Measurements from ENCODE around the gene APBA1.

The APBA1 gene

DNA sequence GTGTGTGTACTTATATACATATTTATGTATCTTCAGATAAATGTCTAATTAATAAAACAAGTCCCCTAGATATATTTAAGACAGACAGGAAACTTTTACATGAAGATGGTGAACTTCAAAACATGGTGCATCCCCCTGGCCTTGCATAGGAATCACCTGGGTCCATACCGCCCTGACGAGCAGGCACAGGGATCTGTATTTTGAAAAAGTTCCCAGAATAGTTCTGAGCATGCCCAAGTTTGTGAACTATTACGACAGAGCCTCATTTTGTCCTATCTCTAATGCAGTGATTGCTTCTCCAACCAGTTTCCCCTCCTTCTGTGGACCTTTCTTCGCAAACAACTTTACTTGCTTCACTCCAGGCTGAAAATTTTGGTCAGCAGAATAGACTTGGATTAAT, 98.1 kb downstream of the APBA1 start:
- no peak for DNase-seq

DNA sequence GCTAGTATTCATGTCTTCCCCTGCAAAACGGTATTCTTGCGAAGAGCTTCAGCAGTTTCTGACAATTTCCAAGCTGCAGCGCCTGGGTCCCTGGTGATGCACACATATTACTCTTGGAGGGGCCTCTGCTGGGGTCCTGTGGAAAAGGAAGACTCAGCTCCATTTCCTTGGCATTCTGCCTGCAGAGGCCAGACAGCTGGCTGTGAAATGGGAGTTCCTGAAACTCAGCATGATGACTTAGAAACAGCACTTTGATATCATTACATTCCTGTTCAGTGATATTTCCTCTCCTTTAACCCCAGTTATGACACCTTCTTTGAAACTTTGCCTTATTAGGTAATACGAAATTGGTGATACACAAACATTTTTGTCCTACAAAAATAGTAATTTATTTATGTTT, 98.5 kb downstream of the APBA1 start:
- DNase-seq = peak; percentile 92

DNA sequence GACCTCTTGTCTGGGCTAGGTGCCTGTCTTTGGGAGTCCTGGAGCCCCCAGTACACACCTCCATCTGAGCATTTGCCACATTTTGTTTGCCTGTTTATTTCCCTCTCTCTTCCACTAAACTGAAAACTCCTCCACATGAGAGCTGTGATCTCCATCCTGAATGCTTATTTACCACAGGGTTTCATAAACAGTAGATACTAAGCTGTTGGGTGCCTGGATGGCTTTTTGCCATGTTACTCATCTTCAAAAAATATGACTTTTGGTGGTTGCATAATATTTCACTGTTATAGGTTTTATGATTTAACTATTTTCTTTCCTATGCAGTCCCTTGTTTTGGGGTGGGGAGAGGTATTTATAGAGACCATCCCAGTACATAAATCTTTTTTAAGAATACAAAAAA, 99.6 kb downstream of the APBA1 start:
- peak; percentile 42 for DNase-seq

DNA sequence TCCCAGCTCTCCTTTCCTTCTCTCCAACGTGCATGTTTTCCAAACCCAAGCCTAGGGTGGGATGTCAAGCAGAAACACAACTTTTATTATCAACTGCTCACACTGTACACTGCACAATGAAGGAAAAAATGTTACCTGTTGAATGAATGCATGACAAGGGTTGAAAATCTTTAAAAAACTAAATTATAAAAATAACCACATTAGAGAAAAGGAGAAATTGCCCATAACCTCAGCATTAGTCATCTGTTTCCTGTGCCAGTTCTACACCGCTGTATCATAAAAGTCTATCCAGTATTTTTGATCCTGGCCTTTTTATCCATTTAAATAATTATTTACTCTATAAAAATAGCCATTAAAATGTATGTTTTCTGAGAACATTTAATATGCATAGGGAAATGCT, 101.1 kb downstream of the APBA1 start:
- DNase-seq = peak; percentile 26

DNA sequence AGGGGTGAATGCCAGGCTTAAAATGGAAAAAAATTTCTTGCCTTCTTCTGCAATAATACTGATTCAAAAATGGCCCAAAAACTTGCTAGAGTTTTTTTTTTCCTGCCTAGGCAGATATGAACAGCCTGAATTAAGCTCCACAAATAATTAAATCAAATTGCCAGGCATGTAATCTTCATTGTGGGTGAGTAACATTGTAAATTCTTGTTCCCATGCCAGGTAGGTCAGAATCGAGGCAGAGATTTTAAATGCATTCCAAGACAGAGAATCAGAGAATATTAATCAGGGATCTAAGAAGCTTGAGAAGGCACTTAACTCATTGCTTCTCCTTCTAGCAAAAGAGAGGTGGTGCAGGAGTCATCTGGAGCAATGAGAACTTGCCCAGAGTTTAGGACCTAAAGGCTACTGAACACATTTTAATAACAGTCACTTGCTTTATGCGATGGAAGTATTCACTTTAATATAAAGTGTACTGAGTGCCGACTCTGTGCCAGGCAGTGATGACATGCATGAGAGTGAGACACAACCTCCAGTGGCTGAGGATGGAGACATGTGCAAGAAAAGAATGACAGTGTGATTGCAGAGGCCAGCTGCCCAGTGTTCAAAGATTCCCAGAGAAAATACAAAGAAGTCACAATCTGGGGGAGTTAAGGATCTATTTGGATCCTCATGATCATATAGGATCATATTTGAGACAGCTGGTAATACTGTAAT, 102.3 kb downstream of the APBA1 start:
- peak; percentile 92 for DNase-seq

DNA sequence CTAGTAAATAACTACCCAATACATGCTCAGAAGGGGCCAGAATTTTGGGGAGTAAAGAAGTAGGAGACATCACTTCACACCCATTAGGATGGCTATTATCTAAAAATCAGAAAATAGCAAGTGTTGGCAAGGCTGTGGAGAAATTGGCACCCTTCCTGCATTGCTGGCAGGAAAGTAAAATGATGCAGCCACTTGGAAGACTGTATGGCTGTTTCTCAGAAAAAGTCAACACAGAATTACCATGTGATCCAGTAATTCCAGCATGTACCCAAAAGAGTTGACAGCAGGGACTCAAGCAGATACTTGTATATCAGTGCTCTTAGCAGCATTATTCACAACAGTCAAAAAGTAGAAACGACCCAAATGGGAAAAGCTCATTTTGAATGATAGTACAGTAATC, 107.6 kb downstream of the APBA1 start:
- DNase-seq = no peak

DNA sequence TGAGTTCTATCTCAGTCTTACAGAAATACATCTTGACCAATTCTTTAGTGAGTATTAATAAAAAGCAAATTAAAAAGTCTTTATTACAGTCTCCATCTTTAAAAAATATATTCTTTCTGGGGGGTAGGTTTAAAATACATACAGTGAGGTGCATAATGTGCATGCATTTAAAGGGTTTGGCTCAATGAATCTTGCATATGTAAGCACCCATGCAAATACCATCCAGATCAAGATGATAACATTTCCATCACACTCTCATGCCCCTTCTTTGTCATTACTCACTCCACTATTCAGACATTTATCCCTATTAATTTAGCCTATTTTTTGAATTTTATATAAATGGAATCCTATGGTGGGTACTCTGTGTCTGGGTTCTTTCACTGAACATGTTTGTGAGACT, 113.0 kb downstream of the APBA1 start:
- no peak for DNase-seq

DNA sequence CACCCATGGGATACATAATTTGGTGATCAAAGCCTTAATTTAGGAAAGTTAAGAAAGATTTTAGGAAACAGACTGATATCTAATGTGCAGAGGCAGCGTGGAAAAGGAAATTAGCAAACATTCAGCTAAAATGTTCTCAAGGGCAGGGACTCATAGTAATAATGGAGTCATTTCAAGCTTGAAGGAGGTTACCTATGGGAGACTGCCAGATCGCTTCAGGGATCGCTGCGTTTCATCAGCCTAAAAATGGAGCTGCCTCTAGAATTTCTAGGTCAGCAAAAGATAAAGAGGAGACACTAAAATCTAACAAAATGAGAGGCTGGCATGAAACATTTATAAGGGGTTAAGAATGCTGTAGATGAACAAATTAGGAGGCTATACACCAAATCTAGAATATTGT, 115.5 kb downstream of the APBA1 start:
- DNase-seq = no peak

DNA sequence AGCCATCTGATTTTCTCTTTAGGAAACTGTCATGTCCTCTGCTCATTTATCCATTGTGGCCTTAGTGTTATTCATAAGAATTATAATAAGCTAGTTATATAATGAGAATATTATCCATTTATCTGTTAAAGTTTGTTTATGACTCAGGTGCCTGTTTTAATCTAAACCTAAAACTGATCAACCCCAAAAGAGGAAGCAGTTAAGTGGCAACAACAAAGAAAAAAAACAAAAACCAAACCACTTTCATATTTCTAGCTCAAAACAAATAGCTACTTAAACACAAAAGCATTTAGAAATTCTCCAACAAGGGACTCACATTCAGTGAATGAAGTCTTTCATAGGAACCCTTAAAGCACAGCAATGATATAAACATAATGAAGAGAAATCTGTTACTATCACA, 116.4 kb downstream of the APBA1 start:
- DNase-seq = no peak

DNA sequence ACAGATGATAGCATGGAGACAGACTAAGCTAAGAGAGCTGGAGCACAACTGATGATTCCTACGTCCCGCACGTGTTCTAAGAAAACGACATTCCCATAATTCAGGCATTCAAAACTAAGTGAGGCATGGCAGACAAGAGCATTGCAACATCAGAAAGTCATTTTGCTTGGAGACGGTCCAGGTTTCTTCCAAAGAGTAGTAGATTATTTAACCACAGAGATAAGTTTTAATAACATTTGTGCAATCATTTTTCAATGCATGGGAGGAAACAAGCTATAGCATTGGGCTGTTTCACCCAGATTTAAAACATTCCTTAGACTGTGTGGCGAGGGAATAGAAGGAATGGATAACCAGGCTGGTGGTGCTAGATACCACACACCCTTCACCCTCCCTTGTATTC, 117.2 kb downstream of the APBA1 start:
- DNase-seq = peak; percentile 93

DNA sequence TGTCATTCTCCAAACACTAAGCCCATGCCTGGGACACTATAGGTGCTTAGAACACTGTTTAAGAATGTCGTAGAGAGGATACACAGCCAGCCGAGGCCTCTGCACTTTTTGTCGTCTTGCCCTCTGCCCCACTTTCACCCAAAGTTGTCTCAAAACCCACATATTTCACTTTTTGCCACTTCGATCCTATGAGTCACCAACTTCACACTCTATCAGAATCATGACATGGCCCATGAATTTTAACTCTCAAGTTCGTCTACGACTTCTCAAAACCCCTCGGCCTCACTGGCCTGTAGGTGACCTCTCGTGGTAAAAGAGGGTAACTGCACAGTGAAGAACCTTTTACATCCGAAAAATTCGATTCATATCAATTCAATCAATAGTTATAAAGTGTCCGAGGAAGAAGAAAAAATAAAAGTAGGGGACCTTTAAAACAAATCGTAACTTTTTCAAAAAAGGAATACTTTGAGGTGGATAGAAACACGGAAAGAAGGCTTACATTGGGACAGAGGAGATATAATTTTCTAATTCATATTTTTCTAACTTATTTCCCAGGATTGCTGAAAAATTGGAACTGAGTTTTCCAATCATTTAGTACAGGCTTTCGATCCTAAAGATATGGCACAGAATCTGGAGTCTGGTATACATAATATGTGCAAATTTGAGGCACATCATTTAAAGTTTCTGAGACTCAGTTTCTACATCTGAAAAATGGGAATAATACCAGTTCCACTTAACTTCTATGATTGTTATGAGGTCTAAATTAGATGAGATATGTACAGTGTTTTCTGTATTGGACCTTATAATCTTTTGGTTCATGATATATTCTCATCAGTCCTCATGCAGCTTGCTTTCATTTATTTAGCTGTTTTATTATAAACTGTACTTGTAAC, 122.6 kb downstream of the APBA1 start:
- DNase-seq = peak; percentile 62

DNA sequence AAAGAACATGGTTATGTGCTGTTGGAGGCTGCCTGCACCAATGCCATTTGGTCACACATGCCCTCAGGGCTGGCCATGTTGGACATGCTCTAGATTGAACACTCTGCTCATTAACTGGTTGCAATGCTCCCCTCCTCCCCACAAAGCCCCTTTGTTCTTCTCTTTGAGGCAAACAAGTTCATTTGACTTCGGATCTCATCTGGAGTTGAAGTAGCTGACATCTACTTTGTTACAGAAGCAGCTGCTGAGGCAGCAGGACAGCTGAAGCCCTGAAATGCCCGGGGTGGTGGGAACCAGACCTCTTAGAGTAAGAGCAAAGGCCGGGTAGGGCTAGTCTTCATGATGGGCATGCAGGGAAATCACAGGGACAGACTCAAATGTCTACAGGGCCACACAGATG, 123.5 kb downstream of the APBA1 start:
- DNase-seq = no peak

DNA sequence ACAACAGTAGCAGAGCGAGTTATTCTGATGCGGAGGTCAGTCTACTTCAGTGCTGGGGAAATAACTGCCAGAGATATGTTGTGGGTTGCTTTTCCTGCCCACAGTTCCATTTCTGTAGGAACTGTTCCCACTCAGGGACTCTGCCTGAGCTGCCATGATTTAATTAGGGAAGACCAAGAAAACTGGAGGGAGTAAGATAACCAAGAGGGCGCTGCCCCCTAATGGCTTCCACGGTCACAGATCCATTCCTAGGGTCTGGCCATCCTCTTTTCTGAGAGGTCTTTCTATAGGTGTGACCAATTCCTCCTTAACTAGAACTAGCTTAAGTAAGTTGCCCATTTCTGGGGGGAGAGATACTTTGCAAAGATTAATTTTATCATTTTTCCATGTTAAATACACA, 125.9 kb downstream of the APBA1 start:
- peak; percentile 37 for DNase-seq

DNA sequence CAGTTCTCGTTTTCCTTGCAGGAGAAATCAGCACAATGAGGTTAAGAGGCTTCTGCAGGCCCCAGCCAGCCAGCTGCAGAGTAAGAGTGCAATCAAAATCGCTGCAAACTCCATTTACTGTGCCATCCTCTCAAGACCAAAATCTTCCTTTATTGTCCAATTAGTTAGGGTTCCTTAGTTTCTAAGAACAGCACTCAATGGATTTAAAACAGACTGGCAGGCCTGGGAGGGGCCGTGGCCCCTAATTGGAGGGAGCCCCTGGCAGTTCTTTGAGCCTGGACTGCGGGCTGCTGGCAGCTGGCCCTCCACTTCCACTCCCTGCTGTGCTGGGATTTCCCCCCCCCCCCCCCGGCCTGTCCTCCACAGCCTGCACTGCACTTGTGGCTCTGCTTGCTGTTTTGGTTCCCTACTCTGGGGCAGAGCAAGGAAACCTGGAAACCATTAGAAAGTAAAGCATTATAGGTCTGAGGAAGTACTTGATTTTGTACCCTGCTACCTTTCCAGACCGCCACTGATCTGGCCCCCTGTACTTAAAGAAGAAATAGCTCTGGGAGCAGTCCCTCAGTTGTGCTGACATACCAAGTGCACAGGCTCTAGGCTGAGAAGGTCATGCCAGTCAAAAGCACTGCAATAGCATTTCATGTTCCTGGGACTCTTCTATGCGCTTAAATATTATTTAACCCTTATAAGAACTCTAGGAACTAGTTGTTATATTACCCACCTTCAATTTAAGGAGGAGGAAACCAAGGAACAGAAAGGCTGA, 129.0 kb downstream of the APBA1 start:
- DNase-seq = no peak

DNA sequence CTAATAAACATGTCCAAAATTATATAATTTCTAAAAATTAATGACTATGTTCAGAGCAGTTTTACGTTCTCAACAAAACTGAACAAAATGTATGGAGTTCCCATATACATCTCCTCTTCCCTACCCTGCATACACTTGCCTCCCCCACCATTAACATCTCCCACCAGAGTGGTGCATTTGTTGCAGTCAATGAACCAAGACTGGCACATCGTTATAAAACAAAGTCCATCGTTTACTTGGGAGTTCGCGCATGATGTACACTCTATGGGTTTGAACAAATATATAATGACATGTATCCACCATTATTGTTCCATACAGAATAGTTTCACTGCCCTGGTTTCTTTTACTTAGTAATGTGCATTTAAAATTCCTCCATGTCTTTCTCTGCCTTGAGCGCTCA, 130.1 kb downstream of the APBA1 start:
- DNase-seq = no peak

DNA sequence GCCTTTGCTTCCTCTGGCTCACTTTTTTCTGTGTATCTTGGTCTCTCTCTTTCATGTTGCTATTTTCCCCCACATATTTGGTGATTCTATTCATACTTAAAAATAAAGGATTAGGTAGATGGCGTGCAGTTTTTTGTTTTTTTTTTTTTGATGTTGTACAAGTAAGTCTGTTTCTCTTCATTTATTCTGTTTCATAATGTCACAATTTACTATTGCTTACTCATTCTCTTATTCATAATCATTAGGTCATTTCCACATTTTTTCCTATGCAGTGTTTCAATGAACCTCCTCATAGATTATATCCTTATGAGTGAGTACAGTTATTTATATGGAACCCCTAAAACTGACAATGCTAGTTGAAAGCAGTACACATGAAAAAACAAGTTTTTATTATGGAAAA, 136.3 kb downstream of the APBA1 start:
- peak; percentile 56 for DNase-seq

DNA sequence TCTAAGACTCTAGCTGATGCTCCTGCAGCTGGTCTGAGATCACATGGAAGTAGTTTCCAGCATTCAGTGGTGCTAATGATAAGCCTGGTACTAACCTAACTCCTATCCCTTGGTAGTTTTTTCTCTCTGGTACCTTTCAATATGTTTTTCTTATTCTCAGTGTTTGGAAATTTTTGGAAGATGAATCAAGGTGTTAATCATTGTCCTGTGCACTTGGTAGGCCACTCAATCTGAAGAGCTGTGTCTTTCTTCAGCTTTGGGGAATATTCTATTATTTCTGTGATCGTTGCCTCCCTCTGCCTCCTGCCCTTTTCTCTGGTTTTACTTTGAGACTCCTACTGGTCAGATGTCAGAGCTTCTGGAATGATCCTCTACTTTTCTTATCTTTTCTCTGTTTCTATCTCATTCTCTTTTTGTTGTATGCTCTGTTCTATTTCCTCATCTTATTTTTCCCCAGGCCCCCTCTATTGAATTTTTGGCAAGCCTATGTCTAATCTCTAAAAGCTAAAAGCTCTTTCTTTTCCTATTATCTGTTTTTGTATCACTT, 136.8 kb downstream of the APBA1 start:
- peak; percentile 6 for DNase-seq

DNA sequence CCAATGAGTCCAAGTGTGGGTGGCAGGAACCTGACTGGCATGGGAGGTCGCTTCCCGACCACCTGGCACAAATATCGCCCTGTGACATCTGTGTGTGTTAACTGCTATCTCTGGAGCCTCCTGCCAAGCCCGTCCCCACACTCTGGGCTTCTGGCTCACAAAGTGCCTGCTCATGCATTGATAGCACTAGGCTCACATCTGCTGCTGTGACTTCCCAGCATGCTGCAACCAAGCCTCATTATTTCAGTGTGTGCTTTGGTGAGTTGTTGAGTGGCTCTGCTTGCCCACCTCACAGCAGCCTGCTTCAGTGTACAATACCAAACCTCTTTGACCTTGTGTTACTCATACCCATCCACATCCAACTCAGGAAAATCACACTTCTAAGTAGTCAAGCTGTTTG, 139.8 kb downstream of the APBA1 start:
- no peak for DNase-seq

DNA sequence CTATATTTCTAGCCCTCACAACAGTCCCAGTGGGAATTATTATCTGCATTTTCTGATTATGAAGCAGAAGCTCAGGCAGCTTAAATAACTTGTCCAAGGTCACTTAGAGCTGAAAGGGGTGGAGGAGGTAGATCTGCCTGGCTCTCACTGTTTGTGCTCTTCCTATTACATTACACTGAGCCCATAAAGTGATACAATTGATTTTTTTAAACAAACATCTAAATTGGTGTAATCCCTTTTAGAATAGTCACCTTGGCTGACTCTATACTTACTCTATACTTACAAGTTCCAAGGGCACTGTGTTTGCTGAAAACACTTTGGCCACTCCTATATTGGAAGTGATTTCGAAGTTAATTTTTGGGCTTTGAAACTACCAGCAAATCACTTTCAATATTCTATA, 144.7 kb downstream of the APBA1 start:
- DNase-seq = no peak

DNA sequence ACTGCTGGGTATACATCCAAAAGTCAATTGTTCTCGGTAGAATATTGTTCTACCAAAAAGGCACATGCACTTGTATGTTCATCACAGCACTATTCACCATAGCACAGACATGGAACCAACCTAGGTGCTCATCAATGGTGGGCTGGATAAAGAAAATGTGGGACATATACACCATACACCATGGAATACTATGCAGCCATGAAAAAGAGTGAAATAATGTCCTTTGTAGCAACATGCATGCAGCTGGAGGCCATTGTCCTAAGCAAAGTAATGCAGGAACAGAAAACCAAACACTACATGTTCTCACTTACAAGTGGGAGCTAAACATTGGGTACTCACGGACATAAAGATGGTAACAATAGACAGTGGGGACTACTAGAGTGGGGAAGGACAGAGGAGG, 145.5 kb downstream of the APBA1 start:
- DNase-seq = no peak

DNA sequence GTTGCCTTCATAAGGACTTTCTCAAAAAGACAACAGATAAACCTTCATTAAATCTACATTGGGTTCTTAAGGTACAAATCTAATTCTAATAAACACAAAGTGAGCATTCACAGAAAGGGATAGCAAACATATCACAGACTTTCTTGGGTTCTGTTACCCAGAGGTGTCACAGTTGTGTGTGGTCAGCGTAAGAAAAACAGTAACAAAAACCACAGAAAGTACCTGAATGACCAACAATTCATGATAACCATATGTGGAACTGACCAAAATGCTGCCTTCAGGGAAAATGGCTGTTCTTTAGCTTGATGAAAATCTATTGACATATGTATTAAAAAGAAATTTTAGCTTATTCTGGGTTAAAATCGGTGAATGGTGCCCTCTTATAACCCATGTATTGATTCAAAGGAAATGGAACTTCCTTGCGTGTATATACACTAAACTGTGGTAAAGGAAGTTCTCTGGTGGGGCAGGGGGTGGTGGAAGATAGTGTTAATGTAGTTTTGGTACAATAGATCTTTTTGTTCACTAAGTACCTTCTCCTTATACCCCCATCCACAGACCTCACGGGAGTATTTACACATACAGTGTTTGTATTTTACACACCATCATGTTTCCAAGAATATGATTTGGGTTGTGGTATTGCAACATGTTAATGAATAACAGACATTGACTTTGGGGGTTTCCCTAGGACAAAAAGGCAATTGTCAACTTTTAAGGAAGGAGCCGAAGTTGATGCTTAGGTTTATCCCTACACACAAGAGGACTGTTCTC, 152.5 kb downstream of the APBA1 start:
- DNase-seq = no peak

Data from fibroblast of skin of right biceps (primary cell).